AG04450 (cell line): Measurements from ENCODE around the gene SERTAD1. TPM values are rescaled to one million over a fixed set of nuclear protein-coding genes. Genes with fewer than 3 reads are reported as not detected.

Experiments used
- CTCF ChIA-PET: fragments of 300-600, 350-600 bp; formaldehyde crosslinking; extraction: SDS; loops from one replicate; lab custom pipeline; 2022; ENCODE audit warnings: antibody characterized with exemption, inconsistent platforms; lab: Charles Lee
- POLR2A ChIA-PET: fragments of 350-600 bp; formaldehyde crosslinking; extraction: SDS; loops from one replicate; lab custom pipeline; 2021; ENCODE audit warnings: antibody characterized with exemption, inconsistent platforms; lab: Yijun Ruan, JAX
- DNase-seq: peaks from one replicate; pipeline ENCODE4 v3.0.0-alpha.2; 2011; ENCODE audit warnings: low read depth, low spot score
- H3K27ac ChIP-seq: one replicate; pipeline ENCODE4 v1.5.1; 2012; ENCODE audit warnings: low read depth, low read length, control low read depth
- H3K27me3 ChIP-seq: one replicate; pipeline ENCODE4 v1.6.0; 2012; ENCODE audit warnings: low read length; ENCODE audit not compliant: control insufficient read depth, insufficient read depth
- H3K4me3 ChIP-seq: 2 replicates; pipeline ENCODE4 v1.5.1; 2011; ENCODE audit warnings: mild to moderate bottlenecking, low read depth, low read length, control low read depth
- H3K9me3 ChIP-seq: 2 replicates; pipeline ENCODE4 v1.5.1; 2012; ENCODE audit warnings: low read length; ENCODE audit not compliant: control insufficient read depth, insufficient read depth
- CTCF ChIP-seq: IDR thresholded peaks from 2 replicates; pipeline ENCODE4 v1.5.1; 2011; ENCODE audit warnings: low read depth, low read length, control low read depth, inconsistent platforms
- polyA plus RNA-seq: library from polyadenylated mRNA; depleted of rRNA; stranded (reverse); fragments of >200 nt; gene quantifications from 2 replicates; pipeline ENCODE4 v1.2.3, GENCODE V29; 2011

Gene SERTAD1
- polyA plus RNA-seq, 1 experiment = 11.9 TPM

GRCh38 chr19:40424637-40425449, 949 bp downstream of the SERTAD1 start:
- peak overlapping the region; percentile 98 for H3K27ac ChIP-seq
- TF ChIP-seq CTCF = no peak
- H3K27me3 ChIP-seq = no peaks in the 10 kb centered on the region
- peaks cover 3% of the 10 kb centered on the region; the same call in 1 of the 2 replicates for H3K9me3 ChIP-seq
- POLR2A ChIA-PET = interaction anchor here (1.0 kb wide), 2 partner anchors 9 to 18 kb away, joined by 3 to 5 read pairs; no protein-coding TSS in a partner anchor
- H3K4me3 ChIP-seq = peak overlapping the region; percentile 91
- no peak for DNase-seq
- CTCF ChIA-PET = interaction anchor here (0.5 to 2.3 kb wide), 2 partner anchors 40 to 214 kb away, joined by 3 to 7 read pairs; partner anchors contain the start of gene BLVRB

- H3K9me3 ChIP-seq = peaks cover 3% of the 10 kb centered on the region; the same call in 1 of the 2 replicates
- H3K27ac ChIP-seq = no peak overlapping the region
- POLR2A ChIA-PET = interaction anchor here (1.0 kb wide), 1 partner anchor 12 kb away, joined by 4 read pairs; no protein-coding TSS in a partner anchor
- CTCF ChIA-PET = interaction anchor here (0.8 to 2.3 kb wide), 2 partner anchors 41 to 211 kb away, joined by 3 to 7 read pairs; partner anchors contain the start of gene BLVRB
- no peak for TF ChIP-seq CTCF
- H3K4me3 ChIP-seq = peak overlapping the region; percentile 91
- H3K27me3 ChIP-seq = no peaks in the 10 kb centered on the region
- DNase-seq = no peak
Observed at GRCh38 chr19:40423938-40424337, 1.9 kb downstream of the SERTAD1 start.

GRCh38 chr19:40422748-40423566, 2.8 kb downstream of the SERTAD1 start:
- Histone ChIP-seq H3K9me3 (peaks cover 3% of the 10 kb centered on the region; the same call in 1 of the 2 replicates), H3K27ac (peak overlapping the region; percentile 21), H3K27me3 (no peaks in the 10 kb centered on the region), H3K4me3 (no peak overlapping the region)
- ChIA-PET POLR2A (interaction anchor here (1.0 kb wide), 1 partner anchor 13 kb away, joined by 4 read pairs; no protein-coding TSS in a partner anchor), CTCF (interaction anchor here (0.8 to 2.3 kb wide), 2 partner anchors 42 to 212 kb away, joined by 3 to 7 read pairs; partner anchors contain the start of gene BLVRB)
- TF ChIP-seq CTCF = no peak
- DNase-seq = no peak

GRCh38 chr19:40421993-40422747, 3.6 kb downstream of the SERTAD1 start:
- peaks cover 3% of the 10 kb centered on the region; the same call in 1 of the 2 replicates for H3K9me3 ChIP-seq
- no peak for DNase-seq
- no peak overlapping the region for H3K4me3 ChIP-seq
- no peaks in the 10 kb centered on the region for H3K27me3 ChIP-seq
- CTCF ChIA-PET = interaction anchor here (2.3 kb wide), 2 partner anchors 11 to 43 kb away, joined by 7 to 35 read pairs; partner anchors contain the start of gene BLVRB
- TF ChIP-seq CTCF = no peak
- peak overlapping the region; percentile 21 for H3K27ac ChIP-seq
- POLR2A ChIA-PET = interaction anchor here (0.6 to 1.7 kb wide), 2 partner anchors 9 to 21 kb away, joined by 4 to 30 read pairs; partner anchors contain the start of gene PRX
